Hematopoietic multipotent progenitor cell treated with erythropoietin and hydrocortisone succinate and interleukin-3 and kit ligand, for 15 days (in vitro differentiated cells): ENCODE results near the gene ADAMTS5.

Experiments used
- DNase-seq: peaks from one replicate; pipeline ENCODE4 v3.0.0-alpha.2; 2015; ENCODE audit warnings: low spot score

The ADAMTS5 gene

GRCh38 chr21:26948194-26948593 lies 18.7 kb downstream of the ADAMTS5 start:
- no peak for DNase-seq

- no peak for DNase-seq
Observed at GRCh38 chr21:26946744-26947446, 20.0 kb downstream of the ADAMTS5 start.

- no peak for DNase-seq
Observed at GRCh38 chr21:26945916-26946675, 20.8 kb downstream of the ADAMTS5 start.

- DNase-seq, result no peak
Observed at GRCh38 chr21:26943921-26944320, 23.0 kb downstream of the ADAMTS5 start.

- no peak for DNase-seq
Observed at GRCh38 chr21:26941421-26941820, 25.5 kb downstream of the ADAMTS5 start.

- no peak for DNase-seq
Observed at GRCh38 chr21:26939601-26940111, 27.2 kb downstream of the ADAMTS5 start.

GRCh38 chr21:26936641-26937040 lies 30.2 kb downstream of the ADAMTS5 start:
- no peak for DNase-seq

GRCh38 chr21:26935977-26936376 lies 30.9 kb downstream of the ADAMTS5 start:
- DNase-seq, result no peak

- DNase-seq, result no peak
Observed at GRCh38 chr21:26934383-26934782, 32.5 kb downstream of the ADAMTS5 start.

GRCh38 chr21:26933448-26933847 lies 33.4 kb downstream of the ADAMTS5 start:
- DNase-seq, result no peak

GRCh38 chr21:26925636-26926035 lies 41.3 kb downstream of the ADAMTS5 start:
- no peak for DNase-seq

GRCh38 chr21:26925122-26925521 lies 41.8 kb downstream of the ADAMTS5 start:
- no peak for DNase-seq

- DNase-seq, result no peak
Observed at GRCh38 chr21:26923986-26924385, 42.9 kb downstream of the ADAMTS5 start.

GRCh38 chr21:26920055-26920454 lies 46.8 kb downstream of the ADAMTS5 start:
- no peak for DNase-seq

GRCh38 chr21:26918323-26919079 lies 48.4 kb downstream of the ADAMTS5 start:
- no peak for DNase-seq

GRCh38 chr21:26916799-26917198 lies 50.1 kb downstream of the ADAMTS5 start:
- no peak for DNase-seq

GRCh38 chr21:26914557-26914956 lies 52.3 kb downstream of the ADAMTS5 start:
- no peak for DNase-seq

- no peak for DNase-seq
Observed at GRCh38 chr21:26912466-26912865, 54.4 kb downstream of the ADAMTS5 start.

GRCh38 chr21:26909972-26910371 lies 56.9 kb downstream of the ADAMTS5 start:
- no peak for DNase-seq

- no peak for DNase-seq
Observed at GRCh38 chr21:26900980-26901379, 65.9 kb downstream of the ADAMTS5 start.

- DNase-seq, result no peak
Observed at GRCh38 chr21:26892151-26892550, 74.7 kb downstream of the ADAMTS5 start.

GRCh38 chr21:26888931-26889330 lies 78.0 kb downstream of the ADAMTS5 start:
- DNase-seq, result no peak

GRCh38 chr21:26888256-26888655 lies 78.6 kb downstream of the ADAMTS5 start:
- no peak for DNase-seq
